Esophagus (tissue), 2 donors: ENCODE data around the gene BCL6B. TPM values are rescaled to one million over a fixed set of nuclear protein-coding genes. Genes with fewer than 3 reads are reported as not detected.

Experiments used
- H3K27ac ChIP-seq, 2 donors: one replicate each; pipeline ENCODE4 v1.5.1; 2013; ENCODE audit warnings: low read depth in 2 of 2, mild to moderate bottlenecking in 2 of 2, inconsistent platforms in 1 of 2, low read length in 1 of 2, moderate library complexity in 1 of 2
- H3K27me3 ChIP-seq, 2 donors: one replicate each; pipeline ENCODE4 v1.6.1; 2013; ENCODE audit warnings: low read length in 2 of 2, control low read depth in 1 of 2, mild to moderate bottlenecking in 1 of 2; ENCODE audit not compliant: insufficient read depth in 2 of 2, control insufficient read depth in 1 of 2
- H3K36me3 ChIP-seq, 2 donors: one replicate each; pipeline ENCODE4 v1.6.1; 2013; ENCODE audit warnings: low read length in 1 of 2; ENCODE audit not compliant: control insufficient read depth in 2 of 2, insufficient read depth in 2 of 2
- H3K4me1 ChIP-seq, 2 donors: one replicate each; pipeline ENCODE4 v1.6.1; 2013; ENCODE audit warnings: low read length in 1 of 2; ENCODE audit not compliant: control insufficient read depth in 2 of 2, insufficient read depth in 2 of 2
- H3K4me3 ChIP-seq, 2 donors: one replicate each; pipeline ENCODE4 v1.5.1; 2013; ENCODE audit warnings: low read length in 2 of 2, mild to moderate bottlenecking in 2 of 2, low read depth in 1 of 2, moderate library complexity in 1 of 2
- H3K9me3 ChIP-seq, 2 donors: one replicate each; pipeline ENCODE4 v1.6.1; 2013; ENCODE audit warnings: mild to moderate bottlenecking in 2 of 2, low read depth in 1 of 2, low read length in 1 of 2, moderate library complexity in 1 of 2; ENCODE audit not compliant: control insufficient read depth in 2 of 2, insufficient read depth in 1 of 2
- WGBS, 2 donors: extraction: QIAGEN DNeasy Blood & Tissue Kit; methylation state at CpG; one replicate each; pipeline ENCODE4 v1.1.7; 2013; 5-methylcytosine and 5-hydroxymethylcytosine counted together
- polyA plus RNA-seq, 2 donors: library from polyadenylated mRNA; stranded (reverse); fragments of 200-250 nt; gene quantifications; one replicate each; pipeline ENCODE4 v1.2.3, GENCODE V29; 2013
- donor health status: healthy with polysubstance abuse.
- donor health status: Bipolar disorder and iron deficiency.

The BCL6B gene
- polyA plus RNA-seq, 2 donors, result 1.5 to 1.8 TPM

GRCh38 chr17:7017827-7018200 lies 5.0 kb upstream of the BCL6B start:
- 68 to 75% methylated on average over 12 of the region's 12 CpGs for WGBS, 2 donors
- Histone ChIP-seq H3K27me3 (no peaks in the 10 kb centered on the region), H3K4me3 (no peak overlapping the region), H3K4me1 (peaks cover 3 to 8% of the 10 kb centered on the region in 2 donors), H3K27ac (peak overlapping the region; percentile 72 to 73), H3K9me3 (no peaks in the 10 kb centered on the region), H3K36me3 (no peaks in the 10 kb centered on the region)

GRCh38 chr17:7018331-7018964 lies 4.4 kb upstream of the BCL6B start:
- WGBS, 2 donors, result 72 to 77% methylated on average over 10 of the region's 10 CpGs

GRCh38 chr17:7019367-7019766 lies 3.5 kb upstream of the BCL6B start:
- no peaks in the 10 kb centered on the region for H3K9me3 ChIP-seq
- peak overlapping the region; percentile 72 to 87 for H3K27ac ChIP-seq
- 31 to 49% methylated on average over 10 of the region's 10 CpGs for WGBS, 2 donors
- H3K27me3 ChIP-seq, result no peaks in the 10 kb centered on the region
- H3K4me1 ChIP-seq, result peaks cover 3 to 15% of the 10 kb centered on the region in 2 donors
- no peaks in the 10 kb centered on the region for H3K36me3 ChIP-seq
- peak overlapping the region; percentile 58 to 70 for H3K4me3 ChIP-seq

More at GRCh38 chr17:7018331-7018964, 4.4 kb upstream of the BCL6B start:
- no peaks in the 10 kb centered on the region for H3K36me3 ChIP-seq
- H3K9me3 ChIP-seq, result no peaks in the 10 kb centered on the region
- peak overlapping the region; percentile 72 to 73 for H3K27ac ChIP-seq
- no peaks in the 10 kb centered on the region for H3K27me3 ChIP-seq
- H3K4me3 ChIP-seq, result peak overlapping the region; percentile 58 to 70
- H3K4me1 ChIP-seq, result peaks cover 3 to 13% of the 10 kb centered on the region in 2 donors

GRCh38 chr17:7019839-7020519 lies 2.9 kb upstream of the BCL6B start:
- Histone ChIP-seq H3K9me3 (no peaks in the 10 kb centered on the region), H3K4me1 (peaks cover 3 to 15% of the 10 kb centered on the region in 2 donors), H3K4me3 (peak overlapping the region; percentile 58 to 70), H3K36me3 (no peaks in the 10 kb centered on the region), H3K27ac (peak overlapping the region; percentile 72 to 87), H3K27me3 (no peaks in the 10 kb centered on the region)
- WGBS, 2 donors, result 12 to 14% methylated on average over 12 to 16 of the region's 16 CpGs

- no peaks in the 10 kb centered on the region for H3K9me3 ChIP-seq
- H3K27me3 ChIP-seq, result no peaks in the 10 kb centered on the region
- H3K36me3 ChIP-seq, result no peaks in the 10 kb centered on the region
- no peak overlapping the region for H3K4me3 ChIP-seq
- peaks cover 3 to 13% of the 10 kb centered on the region in 2 donors for H3K4me1 ChIP-seq
- WGBS, 2 donors, result 64 to 72% methylated on average over 11 of the region's 11 CpGs
- peak overlapping the region; percentile 2 to 39 for H3K27ac ChIP-seq
Measured at GRCh38 chr17:7020894-7021664, 1.8 kb upstream of the BCL6B start.

- 2% methylated on average over 53 of the region's 53 CpGs for WGBS, 2 donors
- H3K36me3 ChIP-seq, result no peaks in the 10 kb centered on the region
- H3K9me3 ChIP-seq, result no peaks in the 10 kb centered on the region
- H3K4me1 ChIP-seq, result peaks cover 3 to 13% of the 10 kb centered on the region in 2 donors
- peak overlapping the region; percentile 5 to 25 for H3K4me3 ChIP-seq
- no peaks in the 10 kb centered on the region for H3K27me3 ChIP-seq
- H3K27ac ChIP-seq, result peak overlapping the region; percentile 62 to 86
Measured at GRCh38 chr17:7021993-7022778, 664 bp upstream of the BCL6B start.

- Histone ChIP-seq H3K36me3 (no peaks in the 10 kb centered on the region), H3K4me3 (peak overlapping the region; percentile 38 to 41), H3K27me3 (no peaks in the 10 kb centered on the region), H3K9me3 (no peaks in the 10 kb centered on the region), H3K4me1 (peaks cover 0 to 11% of the 10 kb centered on the region in 2 donors), H3K27ac (peak overlapping the region; percentile 62 to 86)
- 32 to 35% methylated on average over 51 of the region's 51 CpGs for WGBS, 2 donors
Measured at GRCh38 chr17:7023576-7024401, 939 bp downstream of the BCL6B start.

GRCh38 chr17:7024402-7024785 lies 1.5 kb downstream of the BCL6B start:
- Histone ChIP-seq H3K9me3 (no peaks in the 10 kb centered on the region), H3K4me1 (peaks cover 0 to 11% of the 10 kb centered on the region in 2 donors), H3K27me3 (no peaks in the 10 kb centered on the region), H3K36me3 (no peaks in the 10 kb centered on the region), H3K4me3 (no peak overlapping the region), H3K27ac (no peak overlapping the region)
- WGBS, 2 donors, result 78 to 79% methylated on average over 8 of the region's 8 CpGs
